HG03469 (cell line): ENCODE data around the gene CCDC146.
"Not testable (repeated sequence)": the region's sequence is repeated elsewhere in the genome, so short reads cannot be mapped to it uniquely, and the experiment has no call there.

Source experiments
- ATAC-seq: cut with Tn5 transposase; IDR thresholded peaks from one replicate; pipeline ENCODE4 v1.9.1; 2021; ENCODE audit warnings: mild to moderate bottlenecking, moderate library complexity, moderate number of reproducible peaks; ENCODE audit not compliant: unreplicated experiment

The CCDC146 gene

GRCh38 chr7:77327067-77327931 lies 204.9 kb downstream of the CCDC146 start:
- no peak for ATAC-seq

- no peak for ATAC-seq
These were observed 205.7 kb downstream of the CCDC146 start for GRCh38 chr7:77327932-77328628.

GRCh38 chr7:77328669-77329068 lies 206.3 kb downstream of the CCDC146 start:
- ATAC-seq = no peak

DNA sequence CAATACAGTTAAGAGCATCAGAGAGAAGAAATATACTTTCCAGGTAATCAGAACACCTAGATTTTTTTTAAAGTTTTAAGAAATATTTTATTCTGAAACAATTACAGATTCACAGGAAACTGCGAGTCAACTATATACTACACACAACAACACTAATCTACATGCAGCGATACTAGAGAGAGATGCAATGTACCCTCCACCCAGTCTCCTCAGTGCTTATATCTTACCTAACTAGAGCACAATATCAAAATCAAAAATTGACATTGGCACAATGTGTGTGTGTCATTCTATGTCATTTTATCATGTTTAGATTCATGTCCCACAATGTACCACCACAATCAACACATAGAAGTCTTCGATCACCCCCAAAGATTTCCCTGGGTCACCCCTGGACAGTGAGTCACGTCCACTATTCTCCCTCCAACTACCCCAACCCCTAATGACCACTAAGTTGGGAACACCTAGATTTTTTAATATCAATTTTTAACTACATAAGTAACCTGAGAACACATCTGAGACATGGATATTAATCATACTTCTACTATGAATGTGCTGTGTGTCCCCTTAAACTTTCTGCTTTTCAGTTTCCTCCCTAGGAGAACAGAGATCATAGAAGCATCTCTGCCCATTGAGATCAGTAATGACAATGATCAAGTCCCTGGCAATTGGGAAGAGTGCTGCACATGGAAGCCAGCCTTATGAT lies 207.2 kb downstream of the CCDC146 start:
- ATAC-seq = no peak

- peak; percentile 59 for ATAC-seq
These were observed 207.9 kb downstream of the CCDC146 start for GRCh38 chr7:77330169-77330882.

GRCh38 chr7:77331938-77332695 lies 209.7 kb downstream of the CCDC146 start:
- ATAC-seq = peak; percentile 49

DNA sequence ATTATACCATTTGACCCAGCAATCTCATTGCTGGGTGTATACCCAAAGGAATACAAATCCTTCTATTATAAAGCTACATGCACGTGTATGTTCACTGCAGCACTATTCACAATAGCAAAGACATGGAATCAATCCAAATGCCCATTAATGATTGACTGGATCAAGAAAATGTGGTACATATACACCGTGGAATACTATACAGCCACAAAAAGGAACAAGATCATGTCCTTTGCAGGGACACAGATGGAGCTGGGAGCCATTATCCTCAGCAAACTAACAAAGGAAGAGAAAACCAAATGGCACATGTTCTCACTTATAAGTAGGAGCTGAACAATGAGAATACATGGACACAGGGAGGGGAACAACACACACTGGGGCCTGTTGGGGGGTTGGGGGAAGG lies 211.6 kb downstream of the CCDC146 start:
- not testable (repeated sequence) for ATAC-seq

GRCh38 chr7:77335581-77335980 lies 213.2 kb downstream of the CCDC146 start:
- ATAC-seq = no peak

GRCh38 chr7:77337456-77337990 lies 215.1 kb downstream of the CCDC146 start:
- no peak for ATAC-seq

DNA sequence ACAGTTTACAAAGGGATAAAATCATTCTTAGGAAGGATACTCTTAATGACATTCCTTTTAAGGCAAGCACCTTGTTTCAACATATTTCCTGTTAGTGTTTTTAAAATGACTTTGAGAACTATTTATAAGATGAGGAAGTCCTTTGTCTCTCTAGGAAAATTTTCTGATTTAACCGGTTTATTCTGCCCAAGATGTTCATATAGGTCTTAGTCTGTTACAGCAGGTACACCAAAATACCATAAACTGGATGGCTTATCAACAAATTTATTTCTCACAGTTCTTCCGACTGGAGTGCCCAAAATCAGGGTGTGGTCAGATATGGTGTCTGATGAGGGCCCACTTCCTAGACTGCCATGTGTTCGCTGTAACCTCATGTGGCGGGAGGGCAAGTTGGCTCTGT lies 215.8 kb downstream of the CCDC146 start:
- ATAC-seq = no peak

- no peak for ATAC-seq
These were observed 216.6 kb downstream of the CCDC146 start for GRCh38 chr7:77338883-77339629.

DNA sequence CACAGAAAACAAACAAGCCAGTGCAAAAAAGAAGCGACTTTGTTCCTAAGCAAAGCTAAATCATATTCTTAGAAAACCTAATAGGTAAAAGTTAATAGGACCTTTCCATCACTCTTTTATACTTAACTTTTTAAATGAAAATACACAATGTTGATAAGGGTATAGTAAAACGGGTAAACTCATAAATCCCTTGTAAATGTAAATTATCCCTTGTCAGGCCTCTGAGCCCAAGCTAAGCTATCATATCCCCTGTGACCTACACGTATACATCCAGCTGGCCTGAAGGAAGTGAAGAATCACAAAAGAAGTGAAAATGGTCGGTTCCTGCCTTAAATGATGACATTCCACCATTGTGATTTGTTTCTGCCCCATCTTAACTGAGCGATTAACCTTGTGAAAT lies 217.3 kb downstream of the CCDC146 start:
- ATAC-seq = no peak
